ENCODE data around the gene PRORP. TPM values are rescaled to one million over a fixed set of nuclear protein-coding genes. Genes with fewer than 3 reads are reported as not detected.

Gene PRORP
- total and polyA plus RNA-seq, 2 of the 13 experiments (the other 11 are each of a cell fraction or from before 2014, with no cell fraction given), result 48.9 to 88.7 TPM

DNA sequence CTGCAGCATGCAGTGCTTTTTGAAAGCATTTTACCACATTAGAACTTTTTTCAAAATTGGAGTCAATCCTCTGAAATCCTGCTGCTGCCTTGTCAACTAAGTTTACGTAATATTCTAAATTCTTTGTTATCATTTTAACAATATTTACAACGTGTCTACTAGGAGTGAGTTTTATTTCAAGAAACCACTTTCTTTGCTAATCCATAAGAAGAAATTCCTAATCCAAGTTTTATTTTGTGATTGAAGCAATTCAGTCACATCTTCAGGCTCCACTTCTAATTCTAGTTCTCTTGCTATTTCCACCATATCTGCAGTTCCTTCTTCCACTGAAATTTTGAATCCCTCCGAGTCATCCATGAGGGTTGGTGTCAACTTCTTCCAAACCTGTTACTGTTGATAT, 25.4 kb downstream of the PRORP start (continued):
- TF ChIP-seq HNF4A (CRISPR knock-in tag; IDR thresholded peaks at IDR 0.05), result no peak
- no peak for TF ChIP-seq RNF2 (conservative IDR thresholded peaks at IDR 0.05; ENCODE audit: low read depth)
- no peak for TF ChIP-seq ARNTL (CRISPR knock-in tag; IDR thresholded peaks at IDR 0.05)
- TF ChIP-seq HNRNPLL (IDR thresholded peaks at IDR 0.05; ENCODE audit: low read depth, low read length, poor library complexity, severe bottlenecking), result no peak
- no peak for TF ChIP-seq ZNF839 (CRISPR knock-in tag; IDR thresholded peaks at IDR 0.05; ENCODE audit: borderline replicate concordance)
- no peak for TF ChIP-seq ASH2L (IDR thresholded peaks at IDR 0.05; ENCODE audit: insufficient read length, low read depth, low read length)
- TF ChIP-seq SAP130 (CRISPR knock-in tag; IDR thresholded peaks at IDR 0.05; ENCODE audit: low read depth), result no peak
- TF ChIP-seq ZNF552 (CRISPR knock-in tag; IDR thresholded peaks at IDR 0.05; ENCODE audit: borderline replicate concordance), result no peak
- peak; percentile 64; the same call in 1 of the 2 replicates for TF ChIP-seq SATB2 (CRISPR knock-in tag; IDR thresholded peaks at IDR 0.05)
- TF ChIP-seq, protein P1, sequence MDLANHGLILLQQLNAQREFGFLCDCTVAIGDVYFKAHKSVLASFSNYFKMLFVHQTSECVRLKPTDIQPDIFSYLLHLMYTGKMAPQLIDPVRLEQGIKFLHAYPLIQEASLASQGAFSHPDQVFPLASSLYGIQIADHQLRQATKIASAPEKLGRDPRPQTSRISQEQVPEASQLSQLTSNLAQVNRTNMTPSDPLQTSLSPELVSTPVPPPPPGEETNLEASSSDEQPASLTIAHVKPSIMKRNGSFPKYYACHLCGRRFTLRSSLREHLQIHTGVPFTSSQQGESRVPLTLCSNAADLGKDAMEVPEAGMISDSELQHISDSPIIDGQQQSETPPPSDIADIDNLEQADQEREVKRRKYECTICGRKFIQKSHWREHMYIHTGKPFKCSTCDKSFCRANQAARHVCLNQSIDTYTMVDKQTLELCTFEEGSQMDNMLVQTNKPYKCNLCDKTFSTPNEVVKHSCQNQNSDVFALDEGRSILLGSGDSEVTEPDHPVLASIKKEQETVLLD (CRISPR knock-in tag; IDR thresholded peaks at IDR 0.05; ENCODE audit: low read depth), result no peak
- TF ChIP-seq, protein P2, sequence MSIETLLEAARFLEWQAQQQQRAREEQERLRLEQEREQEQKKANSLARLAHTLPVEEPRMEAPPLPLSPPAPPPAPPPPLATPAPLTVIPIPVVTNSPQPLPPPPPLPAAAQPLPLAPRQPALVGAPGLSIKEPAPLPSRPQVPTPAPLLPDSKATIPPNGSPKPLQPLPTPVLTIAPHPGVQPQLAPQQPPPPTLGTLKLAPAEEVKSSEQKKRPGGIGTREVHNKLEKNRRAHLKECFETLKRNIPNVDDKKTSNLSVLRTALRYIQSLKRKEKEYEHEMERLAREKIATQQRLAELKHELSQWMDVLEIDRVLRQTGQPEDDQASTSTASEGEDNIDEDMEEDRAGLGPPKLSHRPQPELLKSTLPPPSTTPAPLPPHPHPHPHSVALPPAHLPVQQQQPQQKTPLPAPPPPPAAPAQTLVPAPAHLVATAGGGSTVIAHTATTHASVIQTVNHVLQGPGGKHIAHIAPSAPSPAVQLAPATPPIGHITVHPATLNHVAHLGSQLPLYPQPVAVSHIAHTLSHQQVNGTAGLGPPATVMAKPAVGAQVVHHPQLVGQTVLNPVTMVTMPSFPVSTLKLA (IDR thresholded peaks at IDR 0.05), result no peak
- TF ChIP-seq CCAR2 (optimal IDR thresholded peaks at IDR 0.05; ENCODE audit: low read depth, low read length), result no peak
- no peak for TF ChIP-seq ZNF615 (CRISPR knock-in tag; IDR thresholded peaks at IDR 0.05; ENCODE audit: borderline replicate concordance)
- TF ChIP-seq PHF5A (CRISPR knock-in tag; IDR thresholded peaks at IDR 0.05; ENCODE audit: low read depth, unreplicated experiment), result no peak
- TF ChIP-seq KDM1A (CRISPR knock-in tag; IDR thresholded peaks at IDR 0.05), result no peak
- no peak for TF ChIP-seq ZNF292 (CRISPR knock-in tag; IDR thresholded peaks at IDR 0.05; ENCODE audit: borderline replicate concordance, low read depth)
- TF ChIP-seq, protein P3, sequence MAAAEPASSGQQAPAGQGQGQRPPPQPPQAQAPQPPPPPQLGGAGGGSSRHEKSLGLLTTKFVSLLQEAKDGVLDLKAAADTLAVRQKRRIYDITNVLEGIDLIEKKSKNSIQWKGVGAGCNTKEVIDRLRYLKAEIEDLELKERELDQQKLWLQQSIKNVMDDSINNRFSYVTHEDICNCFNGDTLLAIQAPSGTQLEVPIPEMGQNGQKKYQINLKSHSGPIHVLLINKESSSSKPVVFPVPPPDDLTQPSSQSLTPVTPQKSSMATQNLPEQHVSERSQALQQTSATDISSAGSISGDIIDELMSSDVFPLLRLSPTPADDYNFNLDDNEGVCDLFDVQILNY (CRISPR knock-in tag; conservative IDR thresholded peaks at IDR 0.05), result no peak
- TF ChIP-seq YEATS2 (CRISPR knock-in tag; IDR thresholded peaks at IDR 0.05; ENCODE audit: borderline replicate concordance), result no peak
- no peak for TF ChIP-seq ZNF570 (CRISPR knock-in tag; IDR thresholded peaks at IDR 0.05; ENCODE audit: borderline replicate concordance)
- no peak for TF ChIP-seq ZNF598 (CRISPR knock-in tag; IDR thresholded peaks at IDR 0.05; ENCODE audit: borderline replicate concordance)
- no peak for TF ChIP-seq SOX6 (IDR thresholded peaks at IDR 0.05)
- TF ChIP-seq SOX6 (CRISPR knock-in tag; IDR thresholded peaks at IDR 0.05), result no peak
- TF ChIP-seq ZNF782 (CRISPR knock-in tag; IDR thresholded peaks at IDR 0.05; ENCODE audit: borderline replicate concordance), result no peak
- no peak for TF ChIP-seq RARA (CRISPR knock-in tag; IDR thresholded peaks at IDR 0.05)
- 0 out of 2 replicates have a peak, but pooled peaks have one; percentile 41 for TF ChIP-seq ZSCAN20 (CRISPR knock-in tag; IDR thresholded peaks at IDR 0.05; ENCODE audit: borderline replicate concordance)
- TF ChIP-seq CENPT (CRISPR knock-in tag; IDR thresholded peaks at IDR 0.05; ENCODE audit: low read depth), result no peak
- no peak for TF ChIP-seq ZNF343 (CRISPR knock-in tag; IDR thresholded peaks at IDR 0.05)
- TF ChIP-seq EED (CRISPR knock-in tag; IDR thresholded peaks at IDR 0.05), result no peak

All from HepG2 (cell line).